ENCODE data around the gene USP40. TPM values are rescaled to one million over a fixed set of nuclear protein-coding genes. Genes with fewer than 3 reads are reported as not detected.

USP40 gene
- total and polyA plus RNA-seq, 2 experiments from 2014 or later: 20.4 to 25.9 TPM

DNA sequence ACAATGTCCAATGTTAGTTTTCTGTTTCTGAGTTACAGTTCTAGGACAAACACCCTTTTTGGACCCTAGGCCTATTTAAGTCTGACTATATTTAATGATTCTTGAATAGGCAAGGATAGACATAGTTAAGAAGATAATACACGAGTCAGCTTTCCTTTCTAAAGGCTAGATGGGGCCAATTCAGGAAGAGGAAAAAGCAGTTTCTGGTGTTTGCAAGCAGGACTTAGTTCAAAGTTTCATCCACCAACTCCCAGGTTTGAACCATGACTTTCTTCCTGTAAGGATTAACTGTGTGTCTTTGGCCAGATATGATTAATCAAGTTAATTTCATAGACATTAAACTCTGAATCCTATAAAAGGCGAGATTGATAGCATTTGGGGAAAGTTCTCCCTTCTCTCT is 66.7 kb downstream of the USP40 start:
- peaks cover 12% of the 10 kb centered on the region for H3K9me3 ChIP-seq (ENCODE audit: low read depth)
- H3K79me2 ChIP-seq: no peaks in the 10 kb centered on the region
- WGBS (ENCODE audit: low lambda C conversion rate, missing lambda C conversion rate): 87% methylated on average over 2 of the region's 2 CpGs
- H3K4me1 ChIP-seq (ENCODE audit: insufficient read depth): no peaks in the 10 kb centered on the region
- no peaks in the 10 kb centered on the region for H4K20me1 ChIP-seq (ENCODE audit: insufficient read depth, poor library complexity, severe bottlenecking)
- H3K4me2 ChIP-seq: no peak overlapping the region
- H3K27ac ChIP-seq: no peak overlapping the region
- DNase-seq (ENCODE audit: low spot score): no peak
- no peaks in the 10 kb centered on the region for H3K36me3 ChIP-seq (replicated peaks; ENCODE audit: insufficient read depth, low read depth)
- H3K27me3 ChIP-seq: no peaks in the 10 kb centered on the region
- no peaks in the 10 kb centered on the region for H3K9me2 ChIP-seq (replicated peaks; ENCODE audit: insufficient read depth)
- TF ChIP-seq, protein P1, sequence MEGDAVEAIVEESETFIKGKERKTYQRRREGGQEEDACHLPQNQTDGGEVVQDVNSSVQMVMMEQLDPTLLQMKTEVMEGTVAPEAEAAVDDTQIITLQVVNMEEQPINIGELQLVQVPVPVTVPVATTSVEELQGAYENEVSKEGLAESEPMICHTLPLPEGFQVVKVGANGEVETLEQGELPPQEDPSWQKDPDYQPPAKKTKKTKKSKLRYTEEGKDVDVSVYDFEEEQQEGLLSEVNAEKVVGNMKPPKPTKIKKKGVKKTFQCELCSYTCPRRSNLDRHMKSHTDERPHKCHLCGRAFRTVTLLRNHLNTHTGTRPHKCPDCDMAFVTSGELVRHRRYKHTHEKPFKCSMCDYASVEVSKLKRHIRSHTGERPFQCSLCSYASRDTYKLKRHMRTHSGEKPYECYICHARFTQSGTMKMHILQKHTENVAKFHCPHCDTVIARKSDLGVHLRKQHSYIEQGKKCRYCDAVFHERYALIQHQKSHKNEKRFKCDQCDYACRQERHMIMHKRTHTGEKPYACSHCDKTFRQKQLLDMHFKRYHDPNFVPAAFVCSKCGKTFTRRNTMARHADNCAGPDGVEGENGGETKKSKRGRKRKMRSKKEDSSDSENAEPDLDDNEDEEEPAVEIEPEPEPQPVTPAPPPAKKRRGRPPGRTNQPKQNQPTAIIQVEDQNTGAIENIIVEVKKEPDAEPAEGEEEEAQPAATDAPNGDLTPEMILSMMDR (IDR thresholded peaks at IDR 0.05; ENCODE audit: poor library complexity): no peak
- TF ChIP-seq EZH2 (IDR thresholded peaks at IDR 0.05; ENCODE audit: borderline replicate concordance): no peak
- no peak for TF ChIP-seq EZH2phosphoT487 (IDR thresholded peaks at IDR 0.05; ENCODE audit: low read depth, severe bottlenecking, unreplicated experiment)
- no peak overlapping the region for H2AFZ ChIP-seq
- no peak overlapping the region for H3K4me3 ChIP-seq

DNA sequence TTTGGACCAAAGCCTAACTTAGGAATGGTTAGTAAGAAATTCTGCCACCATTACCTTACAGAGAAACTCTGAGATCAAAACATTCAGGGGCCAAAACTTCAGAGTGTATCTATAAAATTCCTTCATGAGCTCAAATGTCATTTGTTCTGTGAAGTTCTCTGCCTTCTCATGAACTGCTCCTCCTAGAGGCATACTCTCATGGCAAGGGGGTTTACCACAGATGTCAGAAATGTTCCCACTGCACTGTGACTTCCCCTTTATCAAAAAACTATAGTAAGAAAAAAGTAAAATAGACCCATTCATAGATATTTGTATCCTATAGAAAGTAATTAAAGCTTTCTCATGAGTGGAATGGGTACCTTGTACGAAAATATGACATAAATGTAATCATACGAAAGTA is 68.5 kb downstream of the USP40 start:
- no peaks in the 10 kb centered on the region for H4K20me1 ChIP-seq (ENCODE audit: insufficient read depth, poor library complexity, severe bottlenecking)
- H3K27ac ChIP-seq: no peak overlapping the region
- no peak overlapping the region for H3K4me2 ChIP-seq
- whole genome bisulfite sequencing (ENCODE audit: low lambda C conversion rate, missing lambda C conversion rate): 94% methylated on average over 2 of the region's 2 CpGs
- H2AFZ ChIP-seq: no peak overlapping the region
- no peak for TF ChIP-seq EZH2 (IDR thresholded peaks at IDR 0.05; ENCODE audit: borderline replicate concordance)
- no peak for TF ChIP-seq EZH2phosphoT487 (IDR thresholded peaks at IDR 0.05; ENCODE audit: low read depth, severe bottlenecking, unreplicated experiment)
- TF ChIP-seq, protein P1 (IDR thresholded peaks at IDR 0.05; ENCODE audit: poor library complexity): no peak
- DNase-seq (ENCODE audit: low spot score): no peak
- H3K4me1 ChIP-seq (ENCODE audit: insufficient read depth): no peaks in the 10 kb centered on the region
- H3K27me3 ChIP-seq: no peaks in the 10 kb centered on the region
- peaks cover 4% of the 10 kb centered on the region for H3K9me3 ChIP-seq (ENCODE audit: low read depth)
- H3K4me3 ChIP-seq: no peak overlapping the region
- no peaks in the 10 kb centered on the region for H3K79me2 ChIP-seq
- no peaks in the 10 kb centered on the region for H3K9me2 ChIP-seq (replicated peaks; ENCODE audit: insufficient read depth)
- no peaks in the 10 kb centered on the region for H3K36me3 ChIP-seq (replicated peaks; ENCODE audit: insufficient read depth, low read depth)

DNA sequence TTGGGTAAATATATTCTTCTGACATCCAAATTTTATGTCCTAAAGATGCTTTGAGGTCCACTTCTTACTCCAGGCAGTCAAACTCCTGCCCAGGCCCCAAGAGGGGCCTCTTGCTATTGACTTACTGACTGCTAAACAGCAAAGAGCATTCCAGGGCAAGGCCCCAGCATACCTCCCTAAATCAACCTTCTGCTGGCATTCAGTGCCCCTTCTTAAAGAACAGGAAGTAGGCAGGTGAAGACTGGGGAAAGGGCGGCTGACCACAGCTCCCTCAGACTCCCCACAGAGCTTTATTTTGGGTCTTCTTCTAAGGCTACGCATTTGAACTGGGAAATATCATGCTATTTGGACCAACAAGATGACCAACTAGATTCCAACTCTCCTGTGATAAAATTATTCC is 68.9 kb downstream of the USP40 start:
- H3K36me3 ChIP-seq (replicated peaks; ENCODE audit: insufficient read depth, low read depth): no peaks in the 10 kb centered on the region
- H3K27me3 ChIP-seq: no peaks in the 10 kb centered on the region
- no peaks in the 10 kb centered on the region for H3K9me2 ChIP-seq (replicated peaks; ENCODE audit: insufficient read depth)
- no peaks in the 10 kb centered on the region for H3K79me2 ChIP-seq
- no peaks in the 10 kb centered on the region for H4K20me1 ChIP-seq (ENCODE audit: insufficient read depth, poor library complexity, severe bottlenecking)
- no peak for TF ChIP-seq EZH2phosphoT487 (IDR thresholded peaks at IDR 0.05; ENCODE audit: low read depth, severe bottlenecking, unreplicated experiment)
- TF ChIP-seq, protein P1 (IDR thresholded peaks at IDR 0.05; ENCODE audit: poor library complexity): no peak
- TF ChIP-seq EZH2 (IDR thresholded peaks at IDR 0.05; ENCODE audit: borderline replicate concordance): no peak
- no peak overlapping the region for H3K27ac ChIP-seq
- H3K4me2 ChIP-seq: no peak overlapping the region
- no peaks in the 10 kb centered on the region for H3K4me1 ChIP-seq (ENCODE audit: insufficient read depth)
- no peak overlapping the region for H3K4me3 ChIP-seq
- no peak overlapping the region for H2AFZ ChIP-seq
- H3K9me3 ChIP-seq (ENCODE audit: low read depth): no peaks in the 10 kb centered on the region
- WGBS (ENCODE audit: low lambda C conversion rate, missing lambda C conversion rate): 100% methylated on average over 2 of the region's 2 CpGs
- DNase-seq (ENCODE audit: low spot score): no peak
